ENCODE data around the gene TSPO2. TPM values are rescaled to one million over a fixed set of nuclear protein-coding genes. Genes with fewer than 3 reads are reported as not detected.

TSPO2 gene
- total and polyA plus RNA-seq, 2 of the 4 experiments (the other 2 are of a cell fraction), result not detected

- peak overlapping the region; percentile 72; the same call in 1 of the 2 replicates for H3K4ac ChIP-seq (ENCODE audit: low read depth, low read length)
- H3K4me3 ChIP-seq (ENCODE audit: insufficient read depth, low read depth, low read length), result peak overlapping the region; percentile 40
- H2AFZ ChIP-seq (replicated peaks; ENCODE audit: low read length, poor library complexity), result peak overlapping the region; percentile 96
- DNase-seq (peak; percentile 44), ATAC-seq (ENCODE audit: low read depth) (peak; percentile 99)
- BruUV-seq (replicated peaks), result no TSS peak
- H2BK120ac ChIP-seq (ENCODE audit: low read depth, low read length), result peak overlapping the region; percentile 71
- WGBS, 2 experiments (ENCODE audit: extremely low coverage in 2 of 2, insufficient read length in 1 of 2), result 10% methylated on average over 12 of the region's 45 CpGs; no CpG with 5 or more reads in 1 of the 2 experiments
- H3K27me3 ChIP-seq (ENCODE audit: control insufficient read depth, insufficient read depth, low read length), result peaks cover 7% of the 10 kb centered on the region; the same call in 1 of the 2 replicates
- peak overlapping the region; percentile 42; the same call in 1 of the 2 replicates for H3K14ac ChIP-seq (replicated peaks; ENCODE audit: low read depth, low read length)
- H4K8ac ChIP-seq (ENCODE audit: low read depth in 2 of 2, low read length in 2 of 2), result peak overlapping the region; percentile 93 to 96
- H2BK5ac ChIP-seq (ENCODE audit: low read depth, low read length, poor library complexity, severe bottlenecking), result no peak overlapping the region
- peaks cover 4% of the 10 kb centered on the region; the same call in 1 of the 2 replicates for H3K4me1 ChIP-seq (ENCODE audit: control insufficient read depth, insufficient read depth, low read length)
- peak overlapping the region; percentile 71 for H3K9ac ChIP-seq (ENCODE audit: low read depth, low read length)
- H3K4me2 ChIP-seq (ENCODE audit: low read depth, low read length), result peak overlapping the region; percentile 83
- H4K20me1 ChIP-seq (ENCODE audit: insufficient read depth, low read length), result no peaks in the 10 kb centered on the region
- H2AK9ac ChIP-seq (replicated peaks; ENCODE audit: low read depth, low read length, poor library complexity), result peak overlapping the region; percentile 10
- in situ Hi-C loops (cut with MboI; ENCODE audit: low sequenced_read_pairs) (loop anchor here (10.0 to 25.0 kb wide), 3 partner anchors 473 to 1666 kb away; no protein-coding TSS in a partner anchor), dilution Hi-C loops (cut with HindIII; ENCODE audit: low sequenced_read_pairs, unreplicated experiment) (no loop called here), intact Hi-C loops (cut with micrococcal nuclease) (loop anchor here (1.0 to 10.0 kb wide), 6 partner anchors 22 to 1683 kb away; no protein-coding TSS in a partner anchor)
- no peak overlapping the region for H2AK5ac ChIP-seq (ENCODE audit: low read depth, low read length)
- no peak overlapping the region; the same call in 1 of the 2 replicates for H3K23ac ChIP-seq (ENCODE audit: low read depth, low read length)
- ChIA-PET POLR2A (ENCODE audit: unreplicated experiment) (interaction anchor here (0.5 kb wide), 1 partner anchor 1098 kb away, joined by 7 read pairs; no protein-coding TSS in a partner anchor), CTCF (interaction anchor here (0.6 to 2.5 kb wide), 12 partner anchors 9 to 162 kb away, joined by 3 to 24 read pairs (median 4); partner anchors contain the start of gene TSPO2)
- H3K56ac ChIP-seq (ENCODE audit: extremely low read depth, insufficient read depth, low read length), result no peak overlapping the region; the same call in 1 of the 2 replicates
- no peaks in the 10 kb centered on the region for H3K36me3 ChIP-seq (ENCODE audit: control insufficient read depth, insufficient read depth, low read length)
- peak overlapping the region; percentile 82 for H4K5ac ChIP-seq (ENCODE audit: low read depth, low read length)
- peak overlapping the region; percentile 74; the same call in 1 of the 2 replicates for H4K91ac ChIP-seq (ENCODE audit: insufficient read depth, low read depth, low read length)
- H2BK15ac ChIP-seq (ENCODE audit: low read depth, low read length), result no peak overlapping the region
- no peak overlapping the region for H3K18ac ChIP-seq (ENCODE audit: low read depth, low read length)
- no peaks in the 10 kb centered on the region for H3K79me1 ChIP-seq (ENCODE audit: low read depth in 1 of 2, low read length in 2 of 2)
- no peak overlapping the region for H3K27ac ChIP-seq (ENCODE audit: insufficient read depth, low read length)
- H2BK20ac ChIP-seq (ENCODE audit: low read depth, low read length), result 0 out of 2 replicates have a peak overlapping the region, but pooled peaks have one; percentile 26
- H3K9me3 ChIP-seq (ENCODE audit: control insufficient read depth, insufficient read depth, low read length), result no peaks in the 10 kb centered on the region
- H3K9me1 ChIP-seq (ENCODE audit: insufficient read depth, low read length), result no peaks in the 10 kb centered on the region
- TF ChIP-seq POLR2A (IDR thresholded peaks at IDR 0.05; ENCODE audit: low read depth, low read length) (0 out of 2 replicates have a peak, but pooled peaks have one; percentile 32), MXI1 (IDR thresholded peaks at IDR 0.05; ENCODE audit: borderline replicate concordance, low read depth, low read length) (no peak), BHLHE40 (IDR thresholded peaks at IDR 0.05; ENCODE audit: low read depth, low read length) (no peak), MAZ (IDR thresholded peaks at IDR 0.05; ENCODE audit: borderline replicate concordance, low read depth, low read length) (peak; percentile 40; the same call in 1 of the 2 replicates), FOS (IDR thresholded peaks at IDR 0.05; ENCODE audit: low read depth, low read length) (no peak), CHD1 (IDR thresholded peaks at IDR 0.05; ENCODE audit: low read depth, low read length) (no peak), CEBPB (IDR thresholded peaks at IDR 0.05; ENCODE audit: low read depth, low read length) (no peak), RCOR1 (IDR thresholded peaks at IDR 0.05; ENCODE audit: insufficient replicate concordance, low read length) (no peak), MAFK (IDR thresholded peaks at IDR 0.05; ENCODE audit: low read depth, low read length) (no peak), RAD21 (IDR thresholded peaks at IDR 0.05; ENCODE audit: low read length) (peak; percentile 97), NFE2L2 (IDR thresholded peaks at IDR 0.05; ENCODE audit: low read depth, low read length) (no peak)
- TF ChIP-seq, protein P1, sequence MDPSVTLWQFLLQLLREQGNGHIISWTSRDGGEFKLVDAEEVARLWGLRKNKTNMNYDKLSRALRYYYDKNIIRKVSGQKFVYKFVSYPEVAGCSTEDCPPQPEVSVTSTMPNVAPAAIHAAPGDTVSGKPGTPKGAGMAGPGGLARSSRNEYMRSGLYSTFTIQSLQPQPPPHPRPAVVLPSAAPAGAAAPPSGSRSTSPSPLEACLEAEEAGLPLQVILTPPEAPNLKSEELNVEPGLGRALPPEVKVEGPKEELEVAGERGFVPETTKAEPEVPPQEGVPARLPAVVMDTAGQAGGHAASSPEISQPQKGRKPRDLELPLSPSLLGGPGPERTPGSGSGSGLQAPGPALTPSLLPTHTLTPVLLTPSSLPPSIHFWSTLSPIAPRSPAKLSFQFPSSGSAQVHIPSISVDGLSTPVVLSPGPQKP (IDR thresholded peaks at IDR 0.05; ENCODE audit: borderline replicate concordance, low read depth, low read length), result no peak
- TF ChIP-seq, protein P2, sequence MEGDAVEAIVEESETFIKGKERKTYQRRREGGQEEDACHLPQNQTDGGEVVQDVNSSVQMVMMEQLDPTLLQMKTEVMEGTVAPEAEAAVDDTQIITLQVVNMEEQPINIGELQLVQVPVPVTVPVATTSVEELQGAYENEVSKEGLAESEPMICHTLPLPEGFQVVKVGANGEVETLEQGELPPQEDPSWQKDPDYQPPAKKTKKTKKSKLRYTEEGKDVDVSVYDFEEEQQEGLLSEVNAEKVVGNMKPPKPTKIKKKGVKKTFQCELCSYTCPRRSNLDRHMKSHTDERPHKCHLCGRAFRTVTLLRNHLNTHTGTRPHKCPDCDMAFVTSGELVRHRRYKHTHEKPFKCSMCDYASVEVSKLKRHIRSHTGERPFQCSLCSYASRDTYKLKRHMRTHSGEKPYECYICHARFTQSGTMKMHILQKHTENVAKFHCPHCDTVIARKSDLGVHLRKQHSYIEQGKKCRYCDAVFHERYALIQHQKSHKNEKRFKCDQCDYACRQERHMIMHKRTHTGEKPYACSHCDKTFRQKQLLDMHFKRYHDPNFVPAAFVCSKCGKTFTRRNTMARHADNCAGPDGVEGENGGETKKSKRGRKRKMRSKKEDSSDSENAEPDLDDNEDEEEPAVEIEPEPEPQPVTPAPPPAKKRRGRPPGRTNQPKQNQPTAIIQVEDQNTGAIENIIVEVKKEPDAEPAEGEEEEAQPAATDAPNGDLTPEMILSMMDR (conservative IDR thresholded peaks at IDR 0.05; ENCODE audit: low read depth, low read length), result peak; percentile 98
These were observed 14.3 kb upstream of the TSPO2 start for GRCh38 chr6:41027799-41028560.
